Neural progenitor cell (in vitro differentiated cells): ENCODE data around the gene PHF19. TPM values are rescaled to one million over a fixed set of nuclear protein-coding genes. Genes with fewer than 3 reads are reported as not detected.

Source experiments
- DNase-seq: peaks from one replicate; pipeline ENCODE4 v3.0.0-alpha.2; 2016; ENCODE audit warnings: low spot score
- H2AFZ ChIP-seq: fragments of 200-600 bp; sonication (generic); replicated peaks from 2 replicates; pipeline ENCODE4 v1.6.1; 2016; ENCODE audit warnings: antibody characterized with exemption
- H3F3A ChIP-seq: fragments of 200-600 bp; sonication (generic); 2 replicates; pipeline ENCODE4 v1.6.1; 2016; ENCODE audit warnings: antibody characterized with exemption, low read depth
- H3K27ac ChIP-seq: fragments of 200-600 bp; sonication (generic); 2 replicates; pipeline ENCODE4 v1.5.1; 2016; ENCODE audit warnings: mild to moderate bottlenecking
- H3K27me3 ChIP-seq: fragments of 200-600 bp; sonication (generic); 2 replicates; pipeline ENCODE4 v1.6.1; 2016; ENCODE audit warnings: mild to moderate bottlenecking, moderate library complexity
- H3K36me3 ChIP-seq: fragments of 200-600 bp; sonication (generic); 2 replicates; pipeline ENCODE4 v1.5.1; 2016
- H3K4me1 ChIP-seq: fragments of 200-600 bp; sonication (generic); 2 replicates; pipeline ENCODE4 v1.6.1; 2016; ENCODE audit warnings: mixed run types
- H3K4me2 ChIP-seq: fragments of 200-600 bp; sonication (generic); 2 replicates; pipeline ENCODE4 v1.6.1; 2016
- H3K4me3 ChIP-seq: fragments of 200-600 bp; sonication (generic); 2 replicates; pipeline ENCODE4 v1.5.1; 2016
- H3K79me2 ChIP-seq: fragments of 200-600 bp; sonication (generic); 2 replicates; pipeline ENCODE4 v1.6.1; 2016; ENCODE audit warnings: low read depth
- H3K9ac ChIP-seq: fragments of 200-600 bp; sonication (generic); 2 replicates; pipeline ENCODE4 v1.6.1; 2016
- H3K9me3 ChIP-seq: fragments of 200-600 bp; sonication (generic); 2 replicates; pipeline ENCODE4 v1.5.1; 2016; ENCODE audit warnings: low read depth
- H4K20me1 ChIP-seq: fragments of 200-600 bp; sonication (generic); 2 replicates; pipeline ENCODE4 v1.6.1; 2016; ENCODE audit warnings: low read depth
- H3K27ac Mint-ChIP-seq: 3 replicates; pipeline ENCODE4 v1.8.0; 2021; ENCODE audit warnings: mixed read lengths
- H3K27me3 Mint-ChIP-seq: 2 replicates; pipeline ENCODE4 v1.8.0; 2022; ENCODE audit warnings: low read depth, mild to moderate bottlenecking, inconsistent platforms, moderate library complexity, mixed read lengths; ENCODE audit not compliant: insufficient read depth
- H3K36me3 Mint-ChIP-seq: 3 replicates; pipeline ENCODE4 v1.8.0; 2021; ENCODE audit warnings: mixed read lengths
- H3K4me1 Mint-ChIP-seq: 3 replicates; pipeline ENCODE4 v1.8.0; 2021; ENCODE audit warnings: mixed read lengths
- H3K4me3 Mint-ChIP-seq: 3 replicates; pipeline ENCODE4 v1.8.0; 2021; ENCODE audit warnings: mild to moderate bottlenecking, moderate library complexity, mixed read lengths
- H3K9me3 Mint-ChIP-seq: 3 replicates; pipeline ENCODE4 v1.8.0; 2020; ENCODE audit warnings: mixed read lengths
- EZH2 ChIP-seq: fragments of 200-600 bp; sonication (generic); IDR thresholded peaks from 2 replicates; pipeline ENCODE4 v1.6.1; 2017; ENCODE audit warnings: antibody characterized with exemption, mild to moderate bottlenecking, moderate library complexity
- EZH2phosphoT487 ChIP-seq: fragments of 200-600 bp; sonication (generic); IDR thresholded peaks from 2 replicates; pipeline ENCODE4 v1.6.1; 2017; ENCODE audit warnings: antibody characterized with exemption
- total RNA-seq: library from RNA; depleted of rRNA; stranded (reverse); fragments of >200 nt; gene quantifications from 2 replicates; pipeline ENCODE4 v1.2.3, GENCODE V29; 2015; ENCODE audit warnings: low replicate concordance
- TF ChIP-seq, protein P1 (sequence below): fragments of 200-600 bp; sonication (generic); IDR thresholded peaks from 2 replicates; pipeline ENCODE4 v1.5.1; 2017; ENCODE audit warnings: antibody characterized with exemption, mild to moderate bottlenecking

Gene PHF19
- total RNA-seq, 1 donor from 2014 or later: 45.1 TPM

GRCh38 chr9:120856700-120857099, 20.3 kb downstream of the PHF19 start:
- Histone ChIP-seq H3K4me1 (peaks cover 16% of the 10 kb centered on the region), H3K36me3 (no peaks in the 10 kb centered on the region), H3K4me2 (no peak overlapping the region), H4K20me1 (no peaks in the 10 kb centered on the region), H3K9ac (no peak overlapping the region), H3K4me3 (no peak overlapping the region), H2AFZ (no peak overlapping the region), H3K9me3 (no peaks in the 10 kb centered on the region), H3F3A (peaks cover 9% of the 10 kb centered on the region), H3K27me3 (no peaks in the 10 kb centered on the region), H3K27ac (no peak overlapping the region), H3K79me2 (no peaks in the 10 kb centered on the region)
- H3K36me3 Mint-ChIP-seq: peaks cover 10% of the 10 kb centered on the region
- no peak overlapping the region for H3K27ac Mint-ChIP-seq
- H3K27me3 Mint-ChIP-seq: no peaks in the 10 kb centered on the region
- H3K4me3 Mint-ChIP-seq: no peak overlapping the region
- TF ChIP-seq EZH2phosphoT487 (no peak), EZH2 (no peak)
- TF ChIP-seq, protein P1, sequence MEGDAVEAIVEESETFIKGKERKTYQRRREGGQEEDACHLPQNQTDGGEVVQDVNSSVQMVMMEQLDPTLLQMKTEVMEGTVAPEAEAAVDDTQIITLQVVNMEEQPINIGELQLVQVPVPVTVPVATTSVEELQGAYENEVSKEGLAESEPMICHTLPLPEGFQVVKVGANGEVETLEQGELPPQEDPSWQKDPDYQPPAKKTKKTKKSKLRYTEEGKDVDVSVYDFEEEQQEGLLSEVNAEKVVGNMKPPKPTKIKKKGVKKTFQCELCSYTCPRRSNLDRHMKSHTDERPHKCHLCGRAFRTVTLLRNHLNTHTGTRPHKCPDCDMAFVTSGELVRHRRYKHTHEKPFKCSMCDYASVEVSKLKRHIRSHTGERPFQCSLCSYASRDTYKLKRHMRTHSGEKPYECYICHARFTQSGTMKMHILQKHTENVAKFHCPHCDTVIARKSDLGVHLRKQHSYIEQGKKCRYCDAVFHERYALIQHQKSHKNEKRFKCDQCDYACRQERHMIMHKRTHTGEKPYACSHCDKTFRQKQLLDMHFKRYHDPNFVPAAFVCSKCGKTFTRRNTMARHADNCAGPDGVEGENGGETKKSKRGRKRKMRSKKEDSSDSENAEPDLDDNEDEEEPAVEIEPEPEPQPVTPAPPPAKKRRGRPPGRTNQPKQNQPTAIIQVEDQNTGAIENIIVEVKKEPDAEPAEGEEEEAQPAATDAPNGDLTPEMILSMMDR: no peak
- no peak for DNase-seq
- H3K4me1 Mint-ChIP-seq: peaks cover 13% of the 10 kb centered on the region
- H3K9me3 Mint-ChIP-seq: no peaks in the 10 kb centered on the region

GRCh38 chr9:120855827-120856670, 20.9 kb downstream of the PHF19 start:
- TF ChIP-seq EZH2phosphoT487 (no peak), EZH2 (no peak)
- TF ChIP-seq, protein P1: no peak
- H3K9ac ChIP-seq: no peak overlapping the region

GRCh38 chr9:120854596-120855327, 22.2 kb downstream of the PHF19 start:
- H3K9me3 ChIP-seq: no peaks in the 10 kb centered on the region
- H2AFZ ChIP-seq: no peak overlapping the region
- H3K4me2 ChIP-seq: no peak overlapping the region
- Mint-ChIP-seq H3K9me3 (no peaks in the 10 kb centered on the region), H3K27ac (no peak overlapping the region), H3K4me3 (no peak overlapping the region), H3K4me1 (peaks cover 16% of the 10 kb centered on the region), H3K36me3 (peaks cover 6% of the 10 kb centered on the region), H3K27me3 (no peaks in the 10 kb centered on the region)
- no peaks in the 10 kb centered on the region for H4K20me1 ChIP-seq
- no peaks in the 10 kb centered on the region for H3K27me3 ChIP-seq
- no peak overlapping the region for H3K9ac ChIP-seq
- no peaks in the 10 kb centered on the region for H3K36me3 ChIP-seq
- H3K4me3 ChIP-seq: no peak overlapping the region
- peaks cover 22% of the 10 kb centered on the region for H3K4me1 ChIP-seq
- H3K27ac ChIP-seq: no peak overlapping the region
- no peak for DNase-seq
- TF ChIP-seq EZH2 (no peak), EZH2phosphoT487 (no peak)
- TF ChIP-seq, protein P1: no peak
- H3F3A ChIP-seq: peaks cover 13% of the 10 kb centered on the region
- H3K79me2 ChIP-seq: no peaks in the 10 kb centered on the region

More at GRCh38 chr9:120855827-120856670, 20.9 kb downstream of the PHF19 start:
- DNase-seq: no peak
- Mint-ChIP-seq H3K27me3 (no peaks in the 10 kb centered on the region), H3K4me1 (peaks cover 16% of the 10 kb centered on the region), H3K4me3 (no peak overlapping the region), H3K36me3 (peaks cover 9% of the 10 kb centered on the region), H3K9me3 (no peaks in the 10 kb centered on the region), H3K27ac (no peak overlapping the region)
- Histone ChIP-seq H3K79me2 (no peaks in the 10 kb centered on the region), H3F3A (peaks cover 13% of the 10 kb centered on the region), H3K27ac (no peak overlapping the region), H3K4me3 (no peak overlapping the region), H3K27me3 (no peaks in the 10 kb centered on the region), H3K4me2 (no peak overlapping the region), H3K36me3 (no peaks in the 10 kb centered on the region), H4K20me1 (no peaks in the 10 kb centered on the region), H3K4me1 (peaks cover 22% of the 10 kb centered on the region), H3K9me3 (no peaks in the 10 kb centered on the region), H2AFZ (no peak overlapping the region)
